ENCODE data around the gene CD3G. TPM values are rescaled to one million over a fixed set of nuclear protein-coding genes. Genes with fewer than 3 reads are reported as not detected.

The CD3G gene
- total and polyA plus RNA-seq, 10 donors = 1.4 to 30.5 (median 17.3) TPM

- 66 to 92% (median 73%) methylated on average over 8 of the region's 8 CpGs for WGBS, 5 donors
- DNase-seq = no peak
- intact Hi-C loops (cut with DNase I; ENCODE audit: low total_unique reads) = no loop called here
- Histone ChIP-seq H3K27ac (no peak overlapping the region), H3K4me3 (no peak overlapping the region), H3K27me3 (replicated peaks in 1 of 7) (no peaks in the 10 kb centered on the region), H3K36me3 (no peaks in the 10 kb centered on the region), H3K9me3 (no peaks in the 10 kb centered on the region), H3K4me1 (peaks cover 0 to 18% (median 0%) of the 10 kb centered on the region in 6 donors)
- TF ChIP-seq POLR2A (IDR thresholded peaks at IDR 0.05) (no peak), CTCF (IDR thresholded peaks at IDR 0.05 in 8 of 11, conservative IDR thresholded peaks at IDR 0.05 in 3 of 11) (no peak), POLR2AphosphoS5 (IDR thresholded peaks at IDR 0.05) (no peak)
Observed at GRCh38 chr11:118301600-118302195, 42.4 kb upstream of the CD3G start.

- H3K27me3 ChIP-seq (replicated peaks in 1 of 7) = no peaks in the 10 kb centered on the region
- intact Hi-C loops (cut with DNase I; ENCODE audit: low total_unique reads) = no loop called here
- no peaks in the 10 kb centered on the region for H3K36me3 ChIP-seq
- peak overlapping the region; percentile 17 to 85 (median 73) for H3K27ac ChIP-seq
- no peaks in the 10 kb centered on the region for H3K9me3 ChIP-seq
- no peak for DNase-seq
- 21 to 58% (median 32%) methylated on average over 1 of the region's 1 CpG for WGBS, 5 donors
- H3K4me1 ChIP-seq = peaks cover 0 to 42% (median 1%) of the 10 kb centered on the region in 6 donors
- no peak for TF ChIP-seq CTCF (IDR thresholded peaks at IDR 0.05 in 8 of 11, conservative IDR thresholded peaks at IDR 0.05 in 3 of 11)
- no peak for TF ChIP-seq POLR2A (IDR thresholded peaks at IDR 0.05)
- no peak for TF ChIP-seq POLR2AphosphoS5 (IDR thresholded peaks at IDR 0.05)
- H3K4me3 ChIP-seq = peak overlapping the region in 5 of 8 donors; percentile 22 to 61 (median 33)
Observed at GRCh38 chr11:118304227-118304567, 39.9 kb upstream of the CD3G start.

- H3K4me3 ChIP-seq = peak within 1 kb of the TSS; percentile 13 to 61 (median 28)
Observed at GRCh38 chr11:118304568-118305248, 39.4 kb upstream of the CD3G start, which contains the start of gene CD3E. CD3E (plus strand) TSS chr11:118304730; CDS start chr11:118304953, 223 bp downstream.

More at GRCh38 chr11:118304568-118305248, 39.4 kb upstream of the CD3G start, which contains the start of gene CD3E:
- H3K4me1 ChIP-seq = peaks cover 0 to 47% (median 1%) of the 10 kb centered on the region in 6 donors
- H3K36me3 ChIP-seq = no peaks in the 10 kb centered on the region
- no peaks in the 10 kb centered on the region for H3K9me3 ChIP-seq
- TF ChIP-seq POLR2A (IDR thresholded peaks at IDR 0.05) = no peak
- no peak for TF ChIP-seq CTCF (IDR thresholded peaks at IDR 0.05 in 8 of 11, conservative IDR thresholded peaks at IDR 0.05 in 3 of 11)
- no peak for TF ChIP-seq POLR2AphosphoS5 (IDR thresholded peaks at IDR 0.05)
- peak within 1 kb of the TSS; percentile 52 to 85 (median 73) for H3K27ac ChIP-seq
- WGBS, 5 donors = 61 to 71% (median 64%) methylated on average over 8 of the region's 8 CpGs
- intact Hi-C loops (cut with DNase I; ENCODE audit: low total_unique reads) = no loop called here
- H3K27me3 ChIP-seq (replicated peaks in 1 of 7) = no peaks in the 10 kb centered on the region
- peak; percentile 75 for DNase-seq

All from spleen (tissue), 11 donors.